ENCODE measurements around the gene IGFN1.

IGFN1 gene

GRCh38 chr1:201163707-201164106, 26.9 kb upstream of the IGFN1 start:
- DNase-seq = no peak

- DNase-seq = no peak
These were observed 26.0 kb upstream of the IGFN1 start for GRCh38 chr1:201164645-201165044.

DNA sequence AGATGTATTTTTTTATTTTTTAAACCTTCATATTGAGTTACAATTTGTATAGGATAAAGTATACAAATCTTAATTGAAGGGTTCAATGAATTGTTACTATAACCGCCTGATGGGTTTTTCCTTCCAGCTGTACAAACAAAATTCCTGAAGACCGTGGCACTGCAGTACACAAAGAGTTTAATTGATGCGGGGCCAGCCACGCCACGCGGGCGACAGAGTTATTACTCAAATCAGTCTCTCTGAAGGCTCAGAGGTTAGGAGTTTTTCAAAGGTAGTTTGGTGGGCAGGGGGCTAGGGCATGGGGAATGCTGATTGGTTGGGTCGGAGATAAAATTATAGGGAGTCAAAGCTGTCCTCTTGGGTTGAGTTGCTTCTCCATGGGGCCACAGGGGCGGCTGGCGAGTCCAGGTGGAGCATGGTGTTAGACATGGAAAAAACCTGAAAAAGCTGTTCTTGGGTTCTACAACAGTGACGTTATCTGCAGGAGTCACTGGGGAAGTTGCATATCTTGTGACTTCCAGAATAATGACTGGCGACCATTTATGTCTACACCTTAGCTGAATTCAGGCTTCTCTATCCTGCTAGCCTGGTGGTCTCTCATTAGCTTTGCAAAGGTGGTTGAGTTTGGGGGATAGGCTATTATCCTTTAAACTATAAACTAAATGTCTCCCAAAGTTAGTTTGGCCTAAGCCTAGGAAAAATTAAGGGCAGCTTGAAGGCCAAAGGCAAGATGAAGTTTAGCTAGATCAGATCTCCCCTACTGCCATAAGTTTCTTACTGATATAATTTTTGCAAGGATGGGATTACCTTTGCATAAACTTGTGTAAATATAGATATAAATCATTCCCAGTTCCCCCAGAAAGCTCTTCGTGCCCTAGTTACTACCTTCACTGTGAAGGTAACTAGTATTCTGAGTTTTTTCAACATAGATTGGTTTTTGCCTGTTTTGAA, 23.3 kb upstream of the IGFN1 start:
- peak; percentile 24 for DNase-seq

DNA sequence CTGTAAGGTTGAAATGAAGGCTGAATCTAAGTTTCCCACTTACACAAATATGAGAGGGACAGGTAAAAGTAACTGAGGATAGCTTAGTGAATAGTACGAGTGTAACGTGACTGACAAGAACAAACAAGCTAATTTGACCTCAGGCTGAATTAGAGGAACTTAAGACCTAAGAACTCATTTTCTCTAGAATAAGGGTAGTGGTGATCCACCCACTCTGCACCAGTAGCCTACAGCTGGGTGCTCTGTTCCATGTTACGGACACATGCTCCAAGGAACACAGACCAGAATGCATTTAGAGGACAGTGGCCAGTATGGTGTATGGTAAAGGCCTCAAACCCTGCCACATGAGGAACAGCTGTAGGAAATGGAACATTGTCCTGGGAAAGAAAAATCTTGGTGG, 21.4 kb upstream of the IGFN1 start:
- DNase-seq = no peak

DNA sequence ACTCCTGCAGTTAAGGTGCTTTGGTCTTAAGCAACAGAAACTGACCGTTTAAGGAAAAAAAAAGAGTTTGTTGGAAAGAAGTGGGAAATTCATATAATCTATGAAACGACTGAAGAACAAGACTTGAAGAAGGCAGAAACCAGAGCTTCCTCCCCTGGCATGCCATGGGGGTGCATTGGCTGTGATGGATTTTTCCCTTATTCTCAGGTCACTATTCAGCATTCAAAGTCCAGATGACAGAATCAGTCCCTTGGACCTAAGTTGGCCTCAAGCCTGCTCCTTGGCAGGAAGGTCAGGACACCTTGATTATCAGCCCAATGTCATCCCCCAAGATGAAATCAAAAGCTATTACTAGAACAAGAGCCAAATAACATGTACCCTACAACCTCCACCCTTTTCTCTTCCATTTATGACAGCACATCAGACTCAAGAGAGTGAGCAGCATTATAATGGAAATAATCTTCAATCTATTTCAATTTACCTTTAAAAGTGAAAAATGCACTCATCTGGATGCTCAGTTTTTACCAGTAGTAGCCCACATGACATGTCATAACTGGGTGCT, 20.6 kb upstream of the IGFN1 start:
- peak; percentile 54 for DNase-seq

DNA sequence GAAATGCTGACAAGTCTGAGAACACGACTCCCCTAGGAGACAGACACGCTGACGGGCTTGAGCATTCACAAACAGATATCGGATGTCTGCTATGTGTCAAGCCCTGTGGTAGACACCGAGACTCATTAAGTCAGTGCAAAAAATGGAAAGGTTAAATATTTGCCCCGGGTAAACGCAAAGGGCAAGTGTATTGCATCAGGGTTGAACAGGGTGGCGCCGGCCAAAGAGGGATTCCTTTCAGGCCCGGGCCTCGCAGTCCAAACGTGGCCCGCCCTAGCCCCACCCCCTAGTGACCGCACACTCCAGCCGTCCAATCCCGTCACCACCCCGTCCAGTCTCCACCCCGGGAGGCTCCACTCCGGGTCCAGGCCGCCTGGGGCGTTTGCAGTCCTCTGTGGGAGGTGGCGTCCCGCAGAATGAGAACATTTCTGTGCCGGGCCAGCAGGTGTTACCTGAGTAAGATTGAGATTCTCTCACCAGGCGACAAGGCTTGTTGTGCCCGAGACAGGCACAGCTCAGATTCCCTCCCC, 20.0 kb upstream of the IGFN1 start:
- peak; percentile 90 for DNase-seq

GRCh38 chr1:201171063-201172036, 19.3 kb upstream of the IGFN1 start:
- peak; percentile 80 for DNase-seq

DNA sequence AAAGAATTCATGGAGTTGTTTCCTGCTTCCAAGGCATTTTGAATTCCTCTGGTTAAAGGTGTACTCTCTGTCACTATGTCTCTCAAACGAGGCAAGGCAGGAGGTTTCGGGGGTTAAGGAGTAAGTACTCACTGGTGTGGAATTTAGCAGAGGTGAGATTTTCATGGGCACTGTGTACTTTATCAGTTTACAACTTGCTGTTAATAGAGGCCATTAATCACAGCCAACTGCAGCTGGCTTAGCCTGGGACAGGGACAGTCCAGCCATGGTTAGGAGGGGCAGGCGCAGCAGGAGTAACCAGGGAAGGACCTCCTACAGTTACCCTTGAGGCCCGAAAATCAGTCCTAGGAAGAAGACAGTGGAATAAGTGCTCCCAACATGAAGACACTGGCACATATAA, 18.3 kb upstream of the IGFN1 start:
- DNase-seq = peak; percentile 45

DNA sequence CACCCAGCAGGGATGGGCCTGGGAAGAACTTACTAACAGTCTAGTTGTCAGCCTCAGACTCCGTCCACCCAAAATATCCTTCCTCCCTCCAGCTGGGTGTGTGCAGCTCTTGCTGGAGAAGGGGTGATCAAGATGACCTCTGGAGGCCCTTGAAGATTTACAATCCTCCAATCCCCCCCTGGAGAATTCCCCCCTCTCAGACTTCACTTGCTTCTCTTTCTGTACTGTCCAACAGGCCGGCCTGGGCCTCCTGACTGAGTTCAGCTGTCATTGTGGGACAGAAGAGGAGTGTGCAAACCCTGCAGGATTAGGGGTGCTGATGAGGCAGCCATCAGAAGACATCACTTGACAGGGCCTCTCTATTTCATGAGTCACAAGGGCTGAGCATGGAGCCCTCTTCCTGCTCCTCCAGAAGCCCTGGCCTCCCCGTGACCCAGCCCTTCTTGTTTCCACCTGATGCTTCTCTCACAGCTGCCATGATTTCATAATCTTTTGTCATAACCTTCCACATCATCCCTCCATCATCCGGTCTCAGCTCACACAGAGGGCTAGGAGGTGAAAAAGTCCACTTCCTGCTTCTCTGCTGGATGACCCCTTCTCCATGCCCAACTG, 17.5 kb upstream of the IGFN1 start:
- DNase-seq = peak; percentile 55

DNA sequence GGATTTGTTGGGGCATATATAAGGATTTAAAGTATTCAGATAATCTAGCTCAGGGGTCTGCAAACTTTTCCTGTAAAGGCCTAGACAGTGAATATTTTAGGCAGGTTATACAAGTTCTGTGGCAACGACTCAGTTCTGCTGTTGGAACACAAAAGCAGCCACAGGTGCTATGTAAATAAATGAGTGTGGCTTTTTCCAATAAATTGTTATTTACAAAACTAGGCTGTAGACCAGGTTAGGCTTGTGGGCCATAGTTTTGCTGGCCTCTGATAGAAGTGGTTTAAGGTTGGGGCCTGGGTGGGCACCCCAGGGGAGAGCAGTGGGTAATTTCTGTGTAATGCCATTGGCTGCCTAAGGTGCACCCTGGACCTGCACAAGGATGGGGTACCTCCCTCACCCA, 16.9 kb upstream of the IGFN1 start:
- DNase-seq = peak; percentile 52

DNA sequence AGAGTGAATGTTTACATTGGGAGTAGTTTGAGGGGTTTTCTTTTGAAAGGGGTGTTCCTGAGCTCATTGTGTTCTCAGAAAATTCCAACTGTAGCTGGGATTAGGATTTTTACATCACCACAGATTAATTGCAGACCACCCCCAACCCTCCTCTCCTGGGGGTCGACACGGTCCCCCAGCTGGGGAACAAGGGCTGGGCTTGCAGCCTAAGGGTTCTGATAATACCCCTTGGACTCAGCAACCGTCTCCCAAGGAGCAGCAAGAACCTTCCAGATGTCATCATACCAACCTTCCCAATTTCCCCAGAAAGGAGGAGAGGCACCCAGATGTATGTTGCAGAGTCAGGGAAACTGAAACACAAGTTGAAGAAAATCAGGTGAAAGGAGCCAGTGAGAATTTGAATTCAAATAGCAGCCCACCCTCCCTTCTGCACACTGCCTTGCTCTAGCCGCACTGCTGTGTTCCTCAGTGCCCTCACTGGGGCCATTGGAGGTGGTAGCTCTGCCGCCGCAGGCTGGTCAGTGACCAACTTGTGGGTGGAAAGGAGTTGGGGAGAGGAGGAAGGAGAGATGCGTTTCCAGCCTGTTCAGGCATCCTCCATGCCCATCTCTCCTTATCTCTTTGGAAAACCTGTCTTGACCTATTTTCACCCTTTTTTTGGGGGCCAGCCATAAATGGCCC, 14.7 kb upstream of the IGFN1 start:
- DNase-seq = peak; percentile 19

- DNase-seq = peak; percentile 33
These were observed 13.7 kb upstream of the IGFN1 start for GRCh38 chr1:201176940-201177339.

GRCh38 chr1:201178718-201179117, 11.9 kb upstream of the IGFN1 start:
- DNase-seq = no peak

DNA sequence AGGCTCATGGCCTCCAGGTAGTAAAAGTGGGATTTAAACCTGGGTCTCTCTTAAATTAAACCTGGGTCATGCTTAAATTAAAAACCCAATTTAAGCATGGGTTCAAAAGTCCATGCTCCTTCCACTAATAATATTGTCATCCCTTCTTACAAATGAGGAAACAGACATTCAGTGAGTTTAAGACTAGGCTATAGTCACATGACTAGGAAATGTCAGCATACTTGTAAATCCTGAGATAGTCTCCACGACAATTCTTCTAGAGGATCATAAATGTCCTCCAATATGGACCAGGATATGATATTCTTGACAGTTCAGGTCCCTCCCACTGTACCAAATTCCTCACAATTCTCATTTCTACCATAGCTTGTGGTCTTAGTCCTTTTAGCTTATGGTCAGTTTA, 10.5 kb upstream of the IGFN1 start:
- DNase-seq = no peak

DNA sequence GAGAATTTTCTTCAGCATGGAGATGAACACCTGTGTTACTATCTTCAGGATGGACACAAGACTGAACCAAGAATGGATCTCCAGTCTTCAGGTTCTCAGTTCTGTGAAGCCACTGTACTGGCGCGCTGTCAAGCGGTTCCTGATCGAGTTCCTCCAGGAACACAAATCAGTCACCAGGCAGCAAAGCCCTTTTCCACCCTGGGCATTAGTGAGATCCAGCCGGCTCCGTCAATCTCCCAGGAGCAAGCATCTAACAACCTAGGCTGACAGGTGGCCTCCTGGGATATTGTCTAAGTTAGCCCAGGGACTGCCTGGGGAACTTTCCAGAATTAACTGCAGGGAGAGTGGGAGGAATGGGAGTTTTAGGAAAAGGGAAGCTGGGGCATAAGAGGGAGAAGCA, 9.7 kb upstream of the IGFN1 start:
- DNase-seq = no peak

DNA sequence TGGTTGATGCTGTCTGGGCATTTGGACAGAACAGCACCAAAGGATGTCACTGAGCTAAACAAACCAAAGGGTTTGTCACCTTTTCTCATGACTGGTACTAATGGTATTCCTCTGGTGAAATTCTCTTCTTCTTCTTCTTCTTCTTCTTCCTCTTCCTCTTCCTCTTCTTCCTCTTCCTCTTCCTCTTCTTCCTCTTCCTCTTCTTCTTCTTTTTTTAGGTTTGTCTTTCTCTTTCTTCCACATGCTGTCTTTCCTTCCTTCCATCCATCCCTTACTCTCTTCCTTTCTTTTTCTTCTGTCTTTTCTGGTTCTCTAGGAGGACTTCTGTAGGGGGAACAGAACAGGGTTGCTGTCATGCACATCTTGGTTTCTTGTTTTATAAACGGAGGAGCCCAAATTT, 9.3 kb upstream of the IGFN1 start:
- DNase-seq = no peak

DNA sequence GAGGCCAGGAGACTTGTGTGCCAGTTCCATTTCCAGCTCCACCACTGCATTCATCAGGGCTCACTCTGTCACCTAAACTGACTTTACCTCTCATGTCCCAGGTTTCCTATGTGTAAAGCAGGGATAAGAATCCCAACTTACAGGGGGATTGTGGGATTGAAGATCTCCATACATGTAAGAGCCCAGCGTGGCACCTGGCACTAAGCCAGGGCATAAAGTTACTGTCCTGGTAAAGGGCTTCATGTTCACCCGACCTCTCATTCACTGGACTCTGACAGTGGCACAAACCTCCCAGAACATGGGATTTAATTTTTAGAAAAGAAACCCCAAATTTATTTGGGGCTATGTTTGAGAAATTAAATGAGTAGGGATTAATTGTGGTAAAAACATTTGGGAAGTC, 8.9 kb upstream of the IGFN1 start:
- DNase-seq = no peak

DNA sequence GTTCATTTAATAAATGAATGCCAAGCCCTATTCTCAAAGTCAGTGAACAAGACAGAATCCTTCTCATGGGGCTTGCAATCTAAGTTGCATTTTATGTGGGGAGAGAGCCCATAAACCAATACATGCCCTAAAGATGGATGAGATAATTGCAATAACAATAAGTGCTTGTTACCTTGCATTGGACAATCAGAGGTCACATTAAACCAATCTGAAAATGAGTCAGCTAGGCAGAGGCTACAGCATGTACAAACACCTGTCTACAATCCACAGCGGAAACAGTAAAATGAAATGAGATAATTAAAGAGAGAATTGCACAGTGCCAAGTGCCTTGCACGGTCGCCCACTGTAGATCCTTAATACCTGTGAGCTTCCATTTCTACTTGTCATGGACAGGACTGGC, 7.4 kb upstream of the IGFN1 start:
- no peak for DNase-seq

DNA sequence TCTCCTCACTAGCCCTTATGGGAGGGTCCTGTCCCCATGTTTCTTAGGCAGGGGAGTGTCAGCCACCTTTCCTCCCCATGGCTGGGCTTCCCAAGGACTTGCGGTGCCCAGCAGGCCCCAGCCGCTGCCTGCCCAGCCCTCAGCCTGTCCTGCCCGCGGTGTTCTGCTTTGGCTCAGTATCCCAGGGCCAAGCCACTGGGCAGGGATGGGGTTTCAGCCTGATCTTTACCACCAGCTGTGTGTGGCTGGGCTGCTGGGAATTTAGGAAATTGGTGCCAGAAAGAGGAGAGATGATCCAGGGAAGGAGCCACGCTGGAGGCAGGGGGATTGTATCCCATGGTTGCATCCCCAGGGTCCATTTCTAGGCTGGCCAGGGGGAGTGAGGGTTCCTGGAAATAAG, 6.9 kb upstream of the IGFN1 start:
- DNase-seq = no peak

GRCh38 chr1:201184307-201185122, 6.1 kb upstream of the IGFN1 start:
- no peak for DNase-seq

DNA sequence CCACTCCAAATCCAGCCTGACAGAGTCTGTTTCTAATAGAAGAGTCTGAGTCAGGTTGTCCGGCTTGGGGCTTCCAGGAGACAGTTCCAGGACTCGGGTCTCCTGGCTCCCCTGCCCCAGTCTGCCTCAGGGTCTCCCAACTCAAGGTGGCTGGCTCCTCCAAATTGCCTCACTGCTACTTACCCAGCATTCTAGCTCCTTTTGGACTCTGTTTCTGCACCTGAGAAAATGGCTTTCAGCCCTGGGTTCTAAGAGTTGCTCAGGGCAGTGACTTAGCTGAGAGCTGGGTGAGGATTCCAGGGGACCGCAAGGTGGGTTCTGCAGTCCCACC, 5.5 kb upstream of the IGFN1 start:
- DNase-seq = no peak

All from activated CD8-positive, alpha-beta memory T cell treated with anti-CD3 and anti-CD28 coated beads for 24 hours (primary cell).